ENCODE data around the gene MPRIP. TPM values are rescaled to one million over a fixed set of nuclear protein-coding genes. Genes with fewer than 3 reads are reported as not detected.

The MPRIP gene
- total RNA-seq, 1 experiment from 2014 or later = 1,274 TPM

GRCh38 chr17:17034026-17034425 is 8.2 kb upstream of the MPRIP start:
- Histone ChIP-seq H4K20me1 (ENCODE audit: low read length) (no peaks in the 10 kb centered on the region), H3K27ac (ENCODE audit: low read length) (0 out of 2 replicates have a peak overlapping the region, but pooled peaks have one; percentile 1), H3K36me3 (ENCODE audit: low read depth, low read length) (no peaks in the 10 kb centered on the region), H2AFZ (ENCODE audit: low read length) (no peak overlapping the region), H3K79me2 (ENCODE audit: low read length) (peaks cover 18% of the 10 kb centered on the region), H3K27me3 (ENCODE audit: low read length) (no peaks in the 10 kb centered on the region), H3K4me3 (ENCODE audit: low read length) (no peak overlapping the region), H3K9me3 (ENCODE audit: low read length) (no peaks in the 10 kb centered on the region), H3F3A (ENCODE audit: low read length, unreplicated experiment) (no peaks in the 10 kb centered on the region), H3K9ac (ENCODE audit: low read length) (no peak overlapping the region), H3K4me2 (ENCODE audit: low read length) (no peak overlapping the region), H3K9me2 (replicated peaks; ENCODE audit: low read length) (no peaks in the 10 kb centered on the region), H3K4me1 (ENCODE audit: insufficient read depth, low read length) (peaks cover 47% of the 10 kb centered on the region)
- no peak for DNase-seq
- CTCF ChIA-PET = no interaction called here
- no TSS peak for BruUV-seq (replicated peaks)
- intact Hi-C loops (cut with micrococcal nuclease) = no loop called here
- POLR2A ChIA-PET (ENCODE audit: unreplicated experiment) = no interaction called here
- TF ChIP-seq CTCF (conservative IDR thresholded peaks at IDR 0.05; ENCODE audit: low read depth, low read length) (no peak), EZH2 (IDR thresholded peaks at IDR 0.05; ENCODE audit: low read length, unreplicated experiment) (no peak), EZH2phosphoT487 (IDR thresholded peaks at IDR 0.05; ENCODE audit: borderline replicate concordance, low read length) (no peak)
- no peak for ATAC-seq

- CTCF ChIA-PET = no interaction called here
- Histone ChIP-seq H3K9me2 (replicated peaks; ENCODE audit: low read length) (no peaks in the 10 kb centered on the region), H3K4me3 (ENCODE audit: low read length) (no peak overlapping the region), H3K4me1 (ENCODE audit: insufficient read depth, low read length) (peaks cover 45% of the 10 kb centered on the region), H3K27ac (ENCODE audit: low read length) (0 out of 2 replicates have a peak overlapping the region, but pooled peaks have one; percentile 1), H3K79me2 (ENCODE audit: low read length) (peaks cover 18% of the 10 kb centered on the region), H3K4me2 (ENCODE audit: low read length) (no peak overlapping the region), H3K9ac (ENCODE audit: low read length) (no peak overlapping the region), H3K9me3 (ENCODE audit: low read length) (no peaks in the 10 kb centered on the region), H2AFZ (ENCODE audit: low read length) (no peak overlapping the region), H3F3A (ENCODE audit: low read length, unreplicated experiment) (no peaks in the 10 kb centered on the region), H4K20me1 (ENCODE audit: low read length) (no peaks in the 10 kb centered on the region), H3K36me3 (ENCODE audit: low read depth, low read length) (no peaks in the 10 kb centered on the region), H3K27me3 (ENCODE audit: low read length) (no peaks in the 10 kb centered on the region)
- DNase-seq (no peak), ATAC-seq (no peak)
- TF ChIP-seq EZH2 (IDR thresholded peaks at IDR 0.05; ENCODE audit: low read length, unreplicated experiment) (no peak), EZH2phosphoT487 (IDR thresholded peaks at IDR 0.05; ENCODE audit: borderline replicate concordance, low read length) (no peak), CTCF (conservative IDR thresholded peaks at IDR 0.05; ENCODE audit: low read depth, low read length) (no peak)
- POLR2A ChIA-PET (ENCODE audit: unreplicated experiment) = interaction anchor here (0.5 to 0.6 kb wide), 2 partner anchors 56 to 1076 kb away, joined by 3 to 5 read pairs; no protein-coding TSS in a partner anchor
- intact Hi-C loops (cut with micrococcal nuclease) = no loop called here
- BruUV-seq (replicated peaks) = no TSS peak
These were observed 7.7 kb upstream of the MPRIP start for GRCh38 chr17:17034496-17035075.

- Histone ChIP-seq H3K9me3 (ENCODE audit: low read length) (no peaks in the 10 kb centered on the region), H3K9me2 (replicated peaks; ENCODE audit: low read length) (no peaks in the 10 kb centered on the region), H2AFZ (ENCODE audit: low read length) (no peak overlapping the region), H3F3A (ENCODE audit: low read length, unreplicated experiment) (no peaks in the 10 kb centered on the region), H3K36me3 (ENCODE audit: low read depth, low read length) (no peaks in the 10 kb centered on the region), H3K79me2 (ENCODE audit: low read length) (peaks cover 19% of the 10 kb centered on the region), H3K4me1 (ENCODE audit: insufficient read depth, low read length) (peaks cover 45% of the 10 kb centered on the region), H3K27me3 (ENCODE audit: low read length) (no peaks in the 10 kb centered on the region), H3K4me2 (ENCODE audit: low read length) (no peak overlapping the region), H3K9ac (ENCODE audit: low read length) (no peak overlapping the region), H4K20me1 (ENCODE audit: low read length) (no peaks in the 10 kb centered on the region), H3K27ac (ENCODE audit: low read length) (no peak overlapping the region), H3K4me3 (ENCODE audit: low read length) (no peak overlapping the region)
- TF ChIP-seq EZH2 (IDR thresholded peaks at IDR 0.05; ENCODE audit: low read length, unreplicated experiment) (no peak), EZH2phosphoT487 (IDR thresholded peaks at IDR 0.05; ENCODE audit: borderline replicate concordance, low read length) (no peak), CTCF (conservative IDR thresholded peaks at IDR 0.05; ENCODE audit: low read depth, low read length) (no peak)
- no TSS peak for BruUV-seq (replicated peaks)
- ATAC-seq (no peak), DNase-seq (no peak)
- POLR2A ChIA-PET (ENCODE audit: unreplicated experiment) = no interaction called here
- intact Hi-C loops (cut with micrococcal nuclease) = no loop called here
- CTCF ChIA-PET = no interaction called here
These were observed 6.8 kb upstream of the MPRIP start for GRCh38 chr17:17035490-17035889.
